ENCODE data around the gene TBRG4.

TBRG4 gene

DNA sequence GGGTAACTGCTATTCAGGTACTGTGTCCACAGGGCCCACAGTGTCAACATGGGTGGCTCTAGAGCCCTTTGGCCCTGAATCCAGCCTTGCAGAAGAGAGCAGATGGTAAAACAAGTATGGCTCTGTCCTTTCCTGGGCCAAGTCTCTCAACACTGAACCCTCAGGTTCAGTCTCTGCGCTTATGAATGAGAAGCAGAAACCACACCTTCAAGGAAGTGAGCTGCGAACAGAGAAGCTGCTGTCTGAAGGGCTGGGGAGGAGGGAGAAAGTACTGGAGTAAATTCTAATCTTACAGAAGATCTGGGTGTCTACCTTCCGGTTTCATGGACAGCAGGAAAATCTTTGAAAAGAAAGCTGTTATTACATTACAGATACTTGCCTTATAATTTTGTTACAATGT is 4.1 kb downstream of the TBRG4 start:
- TF ChIP-seq, protein P1, sequence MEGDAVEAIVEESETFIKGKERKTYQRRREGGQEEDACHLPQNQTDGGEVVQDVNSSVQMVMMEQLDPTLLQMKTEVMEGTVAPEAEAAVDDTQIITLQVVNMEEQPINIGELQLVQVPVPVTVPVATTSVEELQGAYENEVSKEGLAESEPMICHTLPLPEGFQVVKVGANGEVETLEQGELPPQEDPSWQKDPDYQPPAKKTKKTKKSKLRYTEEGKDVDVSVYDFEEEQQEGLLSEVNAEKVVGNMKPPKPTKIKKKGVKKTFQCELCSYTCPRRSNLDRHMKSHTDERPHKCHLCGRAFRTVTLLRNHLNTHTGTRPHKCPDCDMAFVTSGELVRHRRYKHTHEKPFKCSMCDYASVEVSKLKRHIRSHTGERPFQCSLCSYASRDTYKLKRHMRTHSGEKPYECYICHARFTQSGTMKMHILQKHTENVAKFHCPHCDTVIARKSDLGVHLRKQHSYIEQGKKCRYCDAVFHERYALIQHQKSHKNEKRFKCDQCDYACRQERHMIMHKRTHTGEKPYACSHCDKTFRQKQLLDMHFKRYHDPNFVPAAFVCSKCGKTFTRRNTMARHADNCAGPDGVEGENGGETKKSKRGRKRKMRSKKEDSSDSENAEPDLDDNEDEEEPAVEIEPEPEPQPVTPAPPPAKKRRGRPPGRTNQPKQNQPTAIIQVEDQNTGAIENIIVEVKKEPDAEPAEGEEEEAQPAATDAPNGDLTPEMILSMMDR (IDR thresholded peaks at IDR 0.05) = no peak

GRCh38 chr7:45106820-45107219 is 4.7 kb downstream of the TBRG4 start:
- TF ChIP-seq, protein P1 (IDR thresholded peaks at IDR 0.05) = no peak

DNA sequence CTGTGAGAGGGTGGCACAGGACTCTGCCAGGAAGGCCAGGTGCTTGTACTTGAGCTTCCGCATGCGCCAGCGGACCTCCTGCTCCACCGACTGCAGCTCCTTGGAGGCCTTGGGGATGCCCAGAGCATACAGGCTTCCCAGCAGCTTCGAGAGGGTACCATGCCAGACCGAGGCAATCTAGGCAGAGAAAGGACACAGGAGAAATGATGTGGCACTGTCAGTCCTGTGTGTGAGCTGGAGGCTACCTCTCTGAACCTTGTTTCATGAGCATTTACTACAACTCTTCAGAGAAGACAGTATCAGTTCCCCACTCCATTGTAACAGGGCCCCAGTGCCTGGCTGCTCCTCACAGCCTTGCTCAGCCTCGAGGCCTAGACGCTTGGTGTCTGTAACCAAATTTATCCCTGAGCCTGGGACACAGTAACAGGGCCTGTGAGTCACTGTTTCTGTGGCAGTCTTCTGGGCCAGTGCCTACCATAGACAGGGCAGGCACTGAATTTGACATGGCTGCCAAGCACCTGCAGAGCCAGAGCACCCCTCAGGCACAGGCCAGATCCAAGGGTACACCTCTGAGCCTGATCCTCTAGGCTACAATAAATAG is 5.8 kb downstream of the TBRG4 start:
- TF ChIP-seq, protein P1 (IDR thresholded peaks at IDR 0.05) = no peak

DNA sequence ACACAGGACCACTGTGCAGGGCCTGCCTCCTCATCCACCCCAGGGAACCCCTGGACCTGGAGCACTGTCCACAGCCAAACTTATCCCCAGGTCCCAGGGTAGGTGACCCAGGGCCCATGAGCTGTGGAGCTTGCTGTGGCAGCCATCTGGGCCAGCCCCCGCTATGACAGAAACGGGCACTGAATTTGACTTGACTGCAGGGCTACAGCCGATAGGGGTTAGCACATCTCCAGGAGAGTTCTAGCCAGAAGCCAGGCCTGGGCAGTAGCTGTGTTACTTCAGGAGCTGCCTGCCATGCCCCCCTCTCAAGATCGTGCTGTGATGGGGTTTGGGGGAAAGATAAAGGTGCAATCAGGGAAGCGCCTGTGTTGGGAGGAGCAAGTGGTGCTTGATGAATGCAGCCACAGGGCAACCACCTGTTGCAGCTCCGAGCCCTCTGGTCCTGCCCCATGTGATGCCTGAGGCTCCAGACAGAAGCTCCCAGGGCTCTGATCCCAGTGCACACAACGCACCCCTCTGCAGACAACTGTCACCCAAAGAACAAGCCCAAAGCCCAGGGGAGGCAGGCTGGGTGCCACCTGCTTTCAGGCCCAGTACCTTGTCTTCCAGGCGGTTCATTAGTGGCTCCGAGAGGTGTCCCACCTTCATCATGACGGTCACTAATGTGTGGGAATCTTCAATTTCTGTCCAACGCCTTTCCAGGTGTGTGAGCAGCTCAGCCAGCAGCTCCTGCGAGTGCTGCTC is 6.5 kb downstream of the TBRG4 start:
- TF ChIP-seq, protein P1 (IDR thresholded peaks at IDR 0.05) = no peak

DNA sequence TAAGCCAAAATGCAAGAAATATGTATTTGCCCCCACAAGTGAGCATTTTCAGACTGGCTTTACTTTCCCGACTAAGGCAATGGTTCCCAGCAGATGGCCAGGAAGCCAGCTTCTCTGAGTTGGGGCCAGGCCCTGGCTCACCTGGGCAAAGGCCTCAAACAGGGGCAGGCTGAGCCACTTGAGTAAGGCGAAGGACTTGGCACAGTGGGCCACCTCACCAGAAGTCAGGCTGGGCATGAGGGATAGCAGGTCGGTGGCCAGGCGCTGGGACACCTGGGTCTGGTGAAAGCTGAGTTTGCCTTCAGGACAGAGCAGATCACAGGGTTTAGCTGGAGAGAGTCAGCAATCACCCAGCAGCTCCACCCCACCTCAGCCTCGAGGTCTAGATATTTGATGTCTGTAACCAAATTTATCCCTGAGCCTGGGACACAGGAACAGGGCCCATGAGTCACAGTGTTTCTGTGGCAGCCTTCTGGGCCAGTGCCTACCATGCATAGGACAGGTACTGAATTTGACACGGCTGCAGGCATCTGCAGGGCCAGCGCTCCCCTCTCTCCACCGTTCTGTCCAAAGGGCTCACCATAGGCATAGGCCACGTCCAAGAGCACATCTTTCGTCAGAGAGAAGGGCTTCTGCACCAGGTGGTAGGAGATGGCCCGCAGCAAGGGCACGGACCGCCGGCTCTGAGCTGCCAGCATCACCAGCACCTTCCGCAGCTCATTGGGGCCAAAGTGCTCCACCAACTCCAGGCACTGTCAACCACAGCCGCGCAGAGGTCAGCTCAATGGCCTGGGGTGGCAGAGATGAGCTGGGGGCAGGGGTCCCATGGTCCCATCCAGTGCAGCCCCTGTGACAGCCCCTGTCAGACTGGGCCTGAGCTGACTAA is 7.3 kb downstream of the TBRG4 start:
- TF ChIP-seq, protein P1 (IDR thresholded peaks at IDR 0.05) = no peak

- TF ChIP-seq, protein P1 (IDR thresholded peaks at IDR 0.05) = no peak
Observed at GRCh38 chr7:45102785-45103712, 8.4 kb downstream of the TBRG4 start.

- TF ChIP-seq, protein P1 (IDR thresholded peaks at IDR 0.05) = no peak
Observed at GRCh38 chr7:45101748-45102147, 9.7 kb downstream of the TBRG4 start.

Measured in LNCAP (cell line).